GM13976 (cell line): Measurements from ENCODE around the gene PPP1R12A.

Experiments used
- DNase-seq: peaks from one replicate; pipeline ENCODE4 v3.0.0; 2012; ENCODE audit warnings: low spot score
- CTCF ChIP-seq: IDR thresholded peaks from 2 replicates; pipeline ENCODE4 v1.5.1; 2012; ENCODE audit warnings: borderline replicate concordance, mild to moderate bottlenecking; ENCODE audit not compliant: insufficient read depth; ENCODE audit errors: extremely low read depth, missing control alignments, control extremely low read depth
- in situ Hi-C: fragments of 300-500 bp; cut with MboI; formaldehyde crosslinking; loops from one replicate; pipeline ENCODE4 v1.12.0; 2022; ENCODE audit warnings: low sequenced_read_pairs, mixed read lengths, inconsistent platforms; ENCODE audit not compliant: unreplicated experiment

PPP1R12A gene

DNA sequence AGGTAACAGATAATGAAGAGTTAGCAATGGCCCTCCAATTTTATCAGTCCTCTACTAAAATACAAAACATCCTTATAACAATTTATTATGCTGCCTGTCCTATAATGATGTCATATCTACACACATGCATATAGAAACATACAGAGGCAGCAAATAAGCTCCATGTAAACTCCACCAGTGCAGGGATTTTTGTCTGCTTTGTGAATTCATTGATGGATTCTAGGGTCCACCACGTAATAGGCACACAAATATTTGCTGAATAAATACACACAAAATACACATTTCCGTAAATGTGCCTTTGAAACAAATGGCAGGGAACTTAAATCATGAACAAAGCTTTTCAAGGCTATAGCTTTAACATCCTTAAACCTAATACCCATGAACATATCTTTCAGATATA, 34.7 kb downstream of the PPP1R12A start:
- in situ Hi-C loops: no loop called here
- TF ChIP-seq CTCF: no peak
- DNase-seq: no peak

GRCh38 chr12:79897617-79898016, 37.3 kb downstream of the PPP1R12A start:
- DNase-seq: no peak
- TF ChIP-seq CTCF: no peak
- in situ Hi-C loops: no loop called here

DNA sequence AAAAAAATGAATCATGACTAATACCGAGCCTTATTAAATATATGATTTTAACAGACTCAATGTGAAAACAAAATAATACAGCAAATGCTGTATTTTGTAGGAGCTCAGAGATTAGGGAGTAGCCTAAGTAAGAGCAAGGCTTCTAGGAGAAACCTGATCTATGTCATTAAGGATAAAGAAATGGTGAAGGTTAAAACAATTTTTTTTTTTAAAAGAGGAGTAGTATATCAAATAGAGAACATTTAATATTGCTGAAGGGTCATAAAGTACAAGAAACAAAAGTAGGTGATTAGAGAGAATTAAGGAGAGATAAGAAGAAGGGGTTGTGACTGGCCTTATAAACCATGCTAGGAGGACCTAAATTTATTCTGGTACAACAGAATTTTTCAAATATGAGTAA, 39.1 kb downstream of the PPP1R12A start:
- TF ChIP-seq CTCF: no peak
- DNase-seq: no peak
- in situ Hi-C loops: no loop called here

DNA sequence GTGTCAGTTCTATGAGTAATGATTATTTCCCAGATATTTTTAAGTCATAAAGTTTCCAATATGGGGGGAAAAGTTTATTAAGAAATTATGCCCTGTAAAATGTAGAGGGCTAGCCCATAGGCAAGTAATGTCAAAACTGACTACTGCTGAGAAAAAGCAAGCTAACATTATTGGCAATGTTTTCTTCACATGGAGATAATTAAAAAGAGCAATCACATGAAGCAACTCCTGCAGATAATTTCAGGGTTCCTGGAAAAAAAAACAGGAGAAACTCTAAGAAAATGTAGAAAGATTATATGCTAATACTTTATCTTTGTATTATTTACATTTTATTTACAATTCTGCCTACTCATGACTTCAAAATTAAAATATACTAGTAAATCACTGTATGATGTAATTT, 39.8 kb downstream of the PPP1R12A start:
- TF ChIP-seq CTCF: no peak
- DNase-seq: no peak
- in situ Hi-C loops: no loop called here

- DNase-seq: no peak
- TF ChIP-seq CTCF: no peak
- in situ Hi-C loops: no loop called here
Measured at GRCh38 chr12:79891506-79892162, 43.3 kb downstream of the PPP1R12A start.

DNA sequence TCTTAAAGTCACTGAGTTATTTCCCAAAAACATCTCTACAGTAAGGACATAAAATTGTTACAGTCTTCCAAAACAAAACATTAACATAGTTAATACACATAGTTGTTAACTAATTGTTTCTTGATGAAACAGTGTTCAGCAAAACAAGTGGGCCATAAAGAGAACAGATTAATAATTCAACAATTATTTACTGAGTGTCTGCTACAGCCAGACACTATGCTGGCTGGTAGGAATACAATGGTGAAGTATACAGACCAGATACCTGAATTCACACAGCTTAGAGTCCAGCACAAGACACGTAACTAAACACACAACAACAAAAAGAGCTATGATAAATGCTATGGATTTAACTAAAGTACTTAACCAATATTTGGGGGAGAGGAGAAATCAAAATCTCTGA, 47.0 kb downstream of the PPP1R12A start:
- DNase-seq: no peak
- TF ChIP-seq CTCF: no peak
- in situ Hi-C loops: no loop called here
